Stomach (tissue), 4 donors: ENCODE measurements around the gene MLH3.

Source experiments
- EP300 ChIP-seq: sonication (generic); formaldehyde crosslinking; IDR thresholded peaks from one replicate; pipeline ENCODE4 v1.6.1; 2017; ENCODE audit warnings: antibody characterized with exemption
- POLR2A ChIP-seq, 4 donors: fragments of 450-650 bp; IDR thresholded peaks; one replicate each; pipeline ENCODE4 v1.6.1; 2016; ENCODE audit warnings: antibody characterized with exemption in 4 of 4, control low read depth in 2 of 4, mild to moderate bottlenecking in 1 of 4, moderate library complexity in 1 of 4
- POLR2AphosphoS5 ChIP-seq, 3 donors: sonication (generic); formaldehyde crosslinking; IDR thresholded peaks; one replicate each; pipeline ENCODE4 v1.6.1; 2016; ENCODE audit warnings: antibody characterized with exemption in 3 of 3
- TF ChIP-seq, protein P1 (sequence below), 7 experiments: fragments of 450-650 bp in 4 of 7; fragments of 200-600 bp in 3 of 7; sonication (generic) in 3 of 7; IDR thresholded peaks; one replicate each; pipeline ENCODE4 v1.5.1; 2016 to 2019; ENCODE audit warnings: antibody characterized with exemption in 7 of 7, control low read depth in 2 of 7, mild to moderate bottlenecking in 1 of 7

DNA sequence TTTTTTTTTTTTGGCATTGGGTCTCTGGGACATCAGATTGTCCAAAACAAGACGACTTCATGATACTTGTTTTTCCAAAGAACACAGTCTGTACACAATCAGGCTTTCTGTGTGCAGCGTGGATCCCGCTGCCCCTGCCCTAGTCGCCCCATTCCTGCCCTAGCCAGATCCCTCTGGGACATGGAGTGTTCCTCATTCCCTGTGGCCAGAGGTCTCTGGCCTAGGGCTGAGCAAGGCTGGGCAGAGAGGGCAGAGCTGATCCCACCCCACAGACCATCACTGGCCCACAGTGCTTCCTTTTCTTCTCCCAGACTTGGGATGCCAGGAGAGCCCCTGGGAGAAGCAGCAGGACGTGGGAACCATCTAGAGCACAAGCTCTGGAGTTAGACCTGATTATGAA, 69.4 kb downstream of the MLH3 start:
- TF ChIP-seq, protein P1, sequence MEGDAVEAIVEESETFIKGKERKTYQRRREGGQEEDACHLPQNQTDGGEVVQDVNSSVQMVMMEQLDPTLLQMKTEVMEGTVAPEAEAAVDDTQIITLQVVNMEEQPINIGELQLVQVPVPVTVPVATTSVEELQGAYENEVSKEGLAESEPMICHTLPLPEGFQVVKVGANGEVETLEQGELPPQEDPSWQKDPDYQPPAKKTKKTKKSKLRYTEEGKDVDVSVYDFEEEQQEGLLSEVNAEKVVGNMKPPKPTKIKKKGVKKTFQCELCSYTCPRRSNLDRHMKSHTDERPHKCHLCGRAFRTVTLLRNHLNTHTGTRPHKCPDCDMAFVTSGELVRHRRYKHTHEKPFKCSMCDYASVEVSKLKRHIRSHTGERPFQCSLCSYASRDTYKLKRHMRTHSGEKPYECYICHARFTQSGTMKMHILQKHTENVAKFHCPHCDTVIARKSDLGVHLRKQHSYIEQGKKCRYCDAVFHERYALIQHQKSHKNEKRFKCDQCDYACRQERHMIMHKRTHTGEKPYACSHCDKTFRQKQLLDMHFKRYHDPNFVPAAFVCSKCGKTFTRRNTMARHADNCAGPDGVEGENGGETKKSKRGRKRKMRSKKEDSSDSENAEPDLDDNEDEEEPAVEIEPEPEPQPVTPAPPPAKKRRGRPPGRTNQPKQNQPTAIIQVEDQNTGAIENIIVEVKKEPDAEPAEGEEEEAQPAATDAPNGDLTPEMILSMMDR (IDR thresholded peaks at IDR 0.05): no peak
- TF ChIP-seq EP300: no peak
- TF ChIP-seq POLR2AphosphoS5 (IDR thresholded peaks at IDR 0.05): no peak
- TF ChIP-seq POLR2A (IDR thresholded peaks at IDR 0.05): no peak
